GM18858 (cell line): Measurements from ENCODE around the gene NUPR1.
"Not testable (repeated sequence)": the region's sequence is repeated elsewhere in the genome, so short reads cannot be mapped to it uniquely, and the experiment has no call there.

Experiments used
- ATAC-seq: cut with Tn5 transposase; IDR thresholded peaks from one replicate; pipeline ENCODE4 v1.9.1; 2021; ENCODE audit not compliant: unreplicated experiment

The NUPR1 gene

GRCh38 chr16:28499854-28500253, 38.9 kb downstream of the NUPR1 start:
- ATAC-seq = no peak

- ATAC-seq = no peak
Observed at GRCh38 chr16:28498666-28499381, 40.0 kb downstream of the NUPR1 start.

GRCh38 chr16:28497861-28498599, 40.7 kb downstream of the NUPR1 start:
- no peak for ATAC-seq

GRCh38 chr16:28497386-28497785, 41.4 kb downstream of the NUPR1 start:
- no peak for ATAC-seq

- no peak for ATAC-seq
Observed at GRCh38 chr16:28496844-28497243, 41.9 kb downstream of the NUPR1 start.

GRCh38 chr16:28495795-28496749, 42.7 kb downstream of the NUPR1 start:
- ATAC-seq = no peak

DNA sequence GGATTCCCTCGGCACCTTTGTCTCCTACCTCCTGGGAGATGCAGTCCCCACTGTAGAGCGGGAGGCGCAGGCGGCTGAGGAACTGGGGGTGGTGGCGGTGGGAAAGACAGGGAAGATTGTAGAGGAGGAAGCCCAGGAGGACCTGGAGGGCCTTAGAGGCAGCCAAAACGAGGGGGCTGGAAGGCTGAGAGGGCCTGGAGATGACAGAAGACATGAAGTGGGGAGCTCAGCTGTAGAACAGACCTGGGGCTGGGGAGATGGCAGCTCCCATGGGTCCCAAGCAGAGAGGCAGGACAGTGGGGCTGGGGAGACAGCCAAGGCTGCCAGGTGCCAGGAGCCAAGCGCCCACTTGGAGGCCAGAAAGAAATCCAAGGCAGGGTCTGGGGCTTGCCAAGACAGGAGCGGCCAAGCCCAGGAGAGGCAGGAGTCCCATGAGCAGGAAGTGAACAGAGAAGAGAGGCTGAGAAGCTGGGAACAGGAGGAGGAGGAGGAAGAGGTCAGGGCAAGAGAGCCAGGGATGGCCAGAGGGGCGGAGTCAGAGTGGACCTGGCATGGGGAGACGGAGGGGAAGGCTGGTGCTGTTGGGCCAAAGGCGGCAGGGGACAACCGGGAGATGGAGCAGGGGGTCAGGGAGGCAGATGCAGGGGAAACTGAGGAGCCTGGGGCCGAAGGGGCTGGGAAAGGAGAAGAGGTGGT, 43.5 kb downstream of the NUPR1 start:
- ATAC-seq = no peak

DNA sequence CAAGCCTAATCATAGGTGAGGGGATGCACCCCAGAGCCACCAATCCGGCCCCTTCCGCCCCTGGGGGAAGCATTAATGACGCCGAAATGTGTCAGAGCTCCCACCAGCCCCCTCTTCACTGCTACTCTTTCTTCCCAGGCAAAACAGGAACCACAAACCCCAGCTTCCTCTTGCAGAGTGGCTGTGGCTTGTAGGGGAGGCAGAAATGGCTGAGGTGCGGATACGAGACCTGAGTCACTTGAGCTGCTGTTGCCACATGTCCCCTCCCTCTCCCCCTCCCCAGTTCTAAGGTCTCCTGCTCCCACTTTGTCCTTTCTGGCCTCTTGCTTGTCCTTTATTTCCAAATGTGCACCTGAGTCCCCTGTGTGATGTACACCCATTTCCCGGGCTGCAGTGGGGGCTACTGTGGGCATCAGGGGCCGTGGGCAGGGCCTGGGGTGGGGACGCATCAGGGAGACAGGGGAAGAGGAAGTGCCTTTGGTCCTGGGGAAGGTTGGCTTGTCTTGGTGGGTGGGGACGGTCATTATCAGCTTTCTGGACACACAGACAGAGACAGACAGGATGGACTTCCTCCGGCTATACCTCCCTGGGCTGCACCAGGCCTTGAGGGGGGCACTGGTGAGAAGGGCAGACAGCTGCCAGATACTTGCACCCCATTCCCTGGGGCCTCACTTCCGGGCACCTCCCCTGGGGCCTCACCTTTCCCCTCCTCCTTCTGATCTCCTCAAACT, 44.5 kb downstream of the NUPR1 start, which contains the start of gene APOBR:
TSS of gene APOBR (plus strand) at position 523 of the 731 bp plus-strand sequence. CDS start at position 562, 39 bp downstream.
- ATAC-seq = no peak

DNA sequence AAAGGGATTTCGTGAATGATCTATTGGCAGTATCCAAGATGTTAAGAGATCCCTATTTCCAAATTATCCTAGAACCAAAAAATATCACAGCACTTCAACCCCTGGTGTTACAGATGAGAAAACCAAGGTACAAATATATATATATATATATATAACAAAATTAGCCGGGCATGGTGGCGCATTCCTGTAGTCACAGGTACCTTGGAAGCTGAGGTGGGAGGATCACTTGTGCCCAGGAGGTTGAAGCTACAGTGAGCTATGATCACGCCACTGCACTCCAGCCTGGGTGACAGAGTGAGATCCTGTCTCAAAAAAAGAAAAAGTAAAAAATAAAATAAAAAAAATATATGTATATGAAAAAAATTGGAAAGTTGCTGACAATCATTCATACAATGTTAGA, 46.3 kb downstream of the NUPR1 start:
- no peak for ATAC-seq

DNA sequence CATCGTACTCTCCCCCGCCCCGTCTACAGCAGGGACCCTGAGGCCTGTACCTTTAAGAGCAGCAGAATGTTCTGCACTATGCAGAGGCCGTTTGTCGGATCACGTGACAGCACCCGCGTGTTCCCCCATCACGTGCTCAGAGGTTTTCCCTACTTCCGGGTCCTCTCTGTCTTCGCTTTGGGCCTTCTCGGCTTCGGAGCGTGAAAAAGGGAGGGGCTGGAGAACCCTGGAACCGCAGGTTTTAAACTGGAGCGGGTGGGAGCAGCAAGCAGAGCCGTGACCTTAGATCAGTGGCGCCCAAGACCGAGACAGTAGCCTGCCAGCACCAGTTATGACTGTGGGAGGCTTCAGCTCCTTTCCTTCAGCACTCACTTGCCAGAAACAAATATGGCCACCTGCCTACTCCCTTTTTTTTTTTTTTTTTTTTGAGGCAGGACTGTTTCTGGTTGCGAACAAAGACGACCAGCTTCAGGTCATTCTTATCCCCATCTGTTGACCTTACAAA, 46.8 kb downstream of the NUPR1 start, which contains the start of gene CLN3:
TSS of gene CLN3 (minus strand) at position 105 of the 505 bp plus-strand sequence. CDS start 315 bp downstream, outside the sequence.
- peak; percentile 47 for ATAC-seq

DNA sequence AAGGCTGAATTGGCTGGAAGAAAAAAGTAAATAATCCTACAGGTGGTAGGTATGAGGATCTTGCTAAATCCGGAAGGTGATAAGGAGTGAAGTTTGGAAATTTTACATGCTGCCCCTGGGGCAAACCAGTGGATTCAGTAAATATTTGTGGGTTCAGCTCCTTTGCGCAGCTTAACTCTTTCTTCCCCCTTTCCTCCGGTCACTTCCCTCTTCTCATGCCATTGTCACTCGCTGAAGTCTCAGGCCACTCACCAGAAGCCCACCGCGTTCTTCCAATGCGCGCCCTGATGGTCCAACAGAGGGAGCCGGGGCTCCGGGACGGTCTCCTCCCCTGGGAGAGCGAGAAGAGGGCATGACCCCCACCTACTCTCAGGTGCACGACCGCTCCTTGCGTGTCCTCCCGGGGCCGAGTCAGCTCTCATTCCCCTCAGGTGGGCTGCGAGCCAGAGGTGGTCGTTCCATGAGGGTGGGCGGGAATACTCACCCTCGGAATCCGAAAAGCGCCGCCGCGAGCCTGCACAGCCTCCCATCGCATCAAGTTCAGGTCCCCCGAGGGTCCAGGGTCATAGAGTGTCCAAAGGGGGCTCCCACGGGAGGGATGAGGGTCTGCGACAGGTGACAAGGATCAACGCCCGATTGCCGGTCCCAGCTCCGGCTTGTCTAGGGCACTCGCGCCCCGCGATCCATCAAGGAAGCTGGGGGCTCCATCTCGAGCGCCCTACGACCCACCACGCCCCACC, 47.4 kb downstream of the NUPR1 start:
- ATAC-seq = no peak

- no peak for ATAC-seq
Observed at GRCh38 chr16:28486266-28486665, 52.5 kb downstream of the NUPR1 start.

- not testable (repeated sequence) for ATAC-seq
Observed at GRCh38 chr16:28483361-28483760, 55.4 kb downstream of the NUPR1 start.
